Peyer's patch (tissue), 4 donors: Measurements from ENCODE around the gene TDRD3.

Experiments
- CTCF ChIP-seq, 6 experiments: fragments of 450-650 bp in 4 of 6; fragments of 200-600 bp in 2 of 6; sonication (generic) in 1 of 6; IDR thresholded peaks; one replicate each; pipeline ENCODE4 v1.5.1; 2017 to 2019; ENCODE audit warnings: antibody characterized with exemption in 6 of 6, mild to moderate bottlenecking in 3 of 6, moderate library complexity in 1 of 6
- POLR2A ChIP-seq, 2 donors: fragments of 450-650 bp; IDR thresholded peaks; one replicate each; pipeline ENCODE4 v1.5.1; 2017; ENCODE audit warnings: antibody characterized with exemption in 2 of 2, mild to moderate bottlenecking in 2 of 2, moderate library complexity in 2 of 2

DNA sequence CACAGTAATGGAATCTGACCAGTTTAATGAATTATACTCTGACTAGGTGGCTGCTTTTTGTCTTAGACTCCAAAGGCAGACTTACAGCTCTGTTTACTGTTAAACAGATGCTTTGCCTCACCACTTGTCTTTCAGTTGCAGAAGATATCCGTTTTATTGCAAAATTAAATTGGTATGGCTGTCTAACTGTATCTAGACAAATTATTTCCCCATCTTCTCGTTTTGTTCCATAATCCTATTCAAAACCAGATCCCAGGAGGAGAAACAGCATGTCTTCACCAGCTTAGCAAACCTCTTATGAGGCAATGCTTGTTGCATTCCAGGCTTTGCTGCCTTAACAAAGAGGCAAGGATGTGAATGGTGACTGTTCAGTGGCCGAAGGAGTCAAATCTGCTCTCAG, 215.6 kb downstream of the TDRD3 start:
- no peak for TF ChIP-seq CTCF (IDR thresholded peaks at IDR 0.05)
- TF ChIP-seq POLR2A (IDR thresholded peaks at IDR 0.05), result no peak
